Subcutaneous abdominal adipose tissue (tissue), 5 donors: ENCODE measurements around the gene DIDO1.

ENCODE experiments used
- H3K27ac ChIP-seq: one replicate; pipeline ENCODE4 v1.7.0; 2013; ENCODE audit warnings: low read depth, mild to moderate bottlenecking, inconsistent platforms, low read length, moderate library complexity
- H3K27me3 ChIP-seq, 5 donors: one replicate each; pipeline ENCODE4 v1.7.0; 2013; ENCODE audit warnings: low read length in 5 of 5, inconsistent platforms in 1 of 5; ENCODE audit not compliant: control insufficient read depth in 5 of 5, insufficient read depth in 4 of 5
- H3K36me3 ChIP-seq, 5 donors: one replicate each; pipeline ENCODE4 v1.7.0; 2013; ENCODE audit warnings: low read length in 5 of 5; ENCODE audit not compliant: control insufficient read depth in 5 of 5, insufficient read depth in 5 of 5
- H3K4me1 ChIP-seq, 5 donors: one replicate each; pipeline ENCODE4 v1.7.0; 2013; ENCODE audit warnings: low read length in 5 of 5, mild to moderate bottlenecking in 3 of 5, moderate library complexity in 1 of 5; ENCODE audit not compliant: control insufficient read depth in 5 of 5, insufficient read depth in 5 of 5
- H3K4me3 ChIP-seq, 5 donors: one replicate each; pipeline ENCODE4 v1.7.0; 2013; ENCODE audit warnings: low read length in 5 of 5, low read depth in 1 of 5
- H3K9ac ChIP-seq, 5 donors: one replicate each; pipeline ENCODE4 v1.7.0; 2013; ENCODE audit warnings: low read length in 5 of 5, mild to moderate bottlenecking in 4 of 5, moderate library complexity in 3 of 5
- H3K9me3 ChIP-seq, 5 donors: one replicate each; pipeline ENCODE4 v1.7.0; 2013; ENCODE audit warnings: low read length in 5 of 5; ENCODE audit not compliant: control insufficient read depth in 5 of 5
- donor health status: healthy.
- donor health status: healthy.
- donor health status: healthy.
- donor health status: healthy.
- donor health status: healthy.

DIDO1 gene

DNA sequence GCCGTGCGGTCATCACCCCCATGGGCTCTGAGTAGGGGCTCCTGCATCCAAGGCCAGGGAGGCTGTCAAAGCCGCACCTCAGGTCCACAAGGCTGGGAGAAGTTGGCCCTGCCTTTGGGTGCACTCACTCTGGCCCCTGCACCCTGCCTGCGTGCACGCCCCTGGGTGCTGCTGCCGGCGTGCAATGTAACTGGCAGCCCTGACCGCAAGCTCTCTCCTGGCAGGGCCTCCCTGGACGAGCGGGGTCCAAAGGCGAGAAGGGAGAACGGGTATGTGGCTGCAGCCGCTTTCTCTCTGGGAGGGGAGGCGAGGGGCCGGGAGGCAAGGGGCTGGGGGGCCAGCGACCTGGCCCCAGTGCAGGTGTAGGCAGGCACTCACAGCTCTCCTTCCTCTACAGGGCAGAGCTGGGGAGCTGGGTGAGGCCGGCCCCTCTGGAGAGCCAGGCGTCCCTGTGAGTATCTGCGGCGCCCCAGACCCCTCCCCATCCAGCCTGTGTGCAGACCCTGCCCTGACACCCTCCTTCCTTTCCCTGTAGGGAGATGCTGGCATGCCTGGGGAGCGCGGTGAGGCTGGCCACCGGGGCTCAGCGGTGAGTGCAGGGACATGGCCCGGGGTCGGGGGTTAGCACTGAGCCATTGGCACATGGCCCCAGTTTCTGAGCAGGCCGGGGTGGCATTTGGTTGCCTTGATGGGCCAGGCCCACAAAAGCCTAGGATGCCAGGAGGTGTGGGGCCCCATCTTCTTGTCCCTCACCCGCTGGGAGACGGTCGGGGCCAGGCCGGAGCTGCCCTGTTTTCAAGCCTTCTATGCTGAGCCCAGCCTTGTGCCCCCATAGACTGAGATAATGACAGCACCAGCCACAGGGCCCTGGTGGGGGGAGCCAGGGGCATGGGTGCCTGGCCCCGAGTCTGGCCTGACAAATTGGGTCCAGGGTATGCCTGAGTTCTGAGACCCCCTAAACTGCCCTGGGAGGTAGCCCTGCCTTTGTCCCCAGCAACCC, 96.8 kb downstream of the DIDO1 start:
- Histone ChIP-seq H3K9me3 (no peaks in the 10 kb centered on the region), H3K4me3 (no peak overlapping the region), H3K27ac (no peak overlapping the region), H3K27me3 (peaks cover 0 to 5% (median 0%) of the 10 kb centered on the region in 5 donors), H3K4me1 (peaks cover 3 to 28% (median 18%) of the 10 kb centered on the region in 5 donors), H3K9ac (no peak overlapping the region), H3K36me3 (no peaks in the 10 kb centered on the region)

DNA sequence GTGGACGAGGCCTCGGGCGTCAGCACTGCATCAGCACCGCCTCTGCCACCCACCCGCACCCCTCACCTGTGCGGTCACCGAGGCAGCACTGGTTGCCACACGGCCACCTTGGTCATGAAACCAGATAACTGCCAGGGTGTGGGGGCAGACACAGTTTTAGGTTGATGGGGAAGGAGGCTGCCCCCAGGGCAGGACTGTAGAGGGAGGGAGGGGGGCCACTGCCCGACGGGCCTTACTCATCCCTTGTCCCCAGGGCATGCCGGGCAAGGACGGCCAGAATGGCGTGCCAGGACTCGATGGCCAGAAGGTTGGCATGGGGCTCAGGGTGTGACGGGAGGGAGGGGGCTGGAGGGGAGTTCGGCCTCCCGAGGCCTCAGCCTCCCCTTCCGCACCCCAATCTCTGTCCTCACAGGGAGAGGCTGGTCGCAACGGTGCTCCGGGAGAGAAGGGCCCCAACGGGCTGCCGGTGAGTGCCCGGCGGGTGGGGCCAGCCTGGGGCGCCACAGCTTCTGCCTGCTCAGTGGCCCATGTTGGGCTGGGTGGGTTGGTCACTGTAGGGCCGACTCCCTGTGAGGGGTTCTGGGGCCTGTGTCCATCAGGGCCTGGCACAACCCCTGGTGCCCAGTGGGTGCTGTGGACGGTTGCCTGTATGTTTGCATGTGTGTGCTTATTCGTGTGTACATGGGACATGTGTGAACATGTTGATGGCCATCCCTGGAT, 97.6 kb downstream of the DIDO1 start:
- Histone ChIP-seq H3K27ac (no peak overlapping the region), H3K36me3 (no peaks in the 10 kb centered on the region), H3K9ac (no peak overlapping the region), H3K4me1 (peaks cover 3 to 32% (median 19%) of the 10 kb centered on the region in 5 donors), H3K9me3 (no peaks in the 10 kb centered on the region), H3K4me3 (no peak overlapping the region), H3K27me3 (peaks cover 0 to 5% (median 0%) of the 10 kb centered on the region in 5 donors)

DNA sequence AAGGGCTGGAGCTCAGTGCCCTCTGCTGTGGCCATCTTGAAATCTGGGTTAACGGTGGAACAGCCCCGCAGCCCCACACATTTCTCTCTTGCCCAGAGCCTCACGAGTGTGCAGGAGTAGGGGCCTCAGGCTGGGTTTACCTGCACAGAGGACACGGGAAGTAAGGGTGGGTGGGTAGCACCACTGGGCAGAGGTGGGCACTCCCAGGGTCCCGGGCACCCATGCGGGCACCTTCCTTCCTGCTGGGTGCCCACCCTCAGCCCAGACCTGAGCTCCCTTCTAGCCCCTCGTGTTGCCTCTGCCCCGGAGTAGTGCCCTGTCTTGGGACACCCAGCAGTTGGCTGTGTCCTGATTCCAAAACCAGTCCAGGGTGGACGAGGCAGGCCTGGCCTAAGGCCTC, 98.3 kb downstream of the DIDO1 start:
- Histone ChIP-seq H3K27ac (no peak overlapping the region), H3K27me3 (peaks cover 0 to 5% (median 0%) of the 10 kb centered on the region in 5 donors), H3K9ac (no peak overlapping the region), H3K4me3 (no peak overlapping the region), H3K4me1 (peaks cover 3 to 31% (median 19%) of the 10 kb centered on the region in 5 donors), H3K36me3 (no peaks in the 10 kb centered on the region), H3K9me3 (no peaks in the 10 kb centered on the region)
